Ectodermal cell (in vitro differentiated cells): ENCODE data around the gene ABCC8.

Source experiments
- H3K27ac ChIP-seq: 2 replicates; pipeline ENCODE4 v1.7.0; 2013; ENCODE audit warnings: mild to moderate bottlenecking, low read depth, low read length; ENCODE audit not compliant: insufficient read depth, poor library complexity, severe bottlenecking
- H3K27me3 ChIP-seq: 2 replicates; pipeline ENCODE4 v1.7.0; 2013; ENCODE audit warnings: mild to moderate bottlenecking, low read length; ENCODE audit not compliant: insufficient read depth, control insufficient read depth, poor library complexity, severe bottlenecking
- H3K36me3 ChIP-seq: one replicate; pipeline ENCODE4 v1.7.0; 2013; ENCODE audit warnings: low read length; ENCODE audit not compliant: control insufficient read depth, insufficient read depth
- H3K4me1 ChIP-seq: one replicate; pipeline ENCODE4 v1.7.0; 2013; ENCODE audit warnings: low read length; ENCODE audit not compliant: control insufficient read depth, insufficient read depth
- H3K4me3 ChIP-seq: 2 replicates; pipeline ENCODE4 v1.7.0; 2013; ENCODE audit warnings: low read depth, low read length, control low read depth; ENCODE audit not compliant: insufficient read depth
- H3K9me3 ChIP-seq: 2 replicates; pipeline ENCODE4 v1.7.0; 2013; ENCODE audit warnings: mild to moderate bottlenecking, low read length, moderate library complexity; ENCODE audit not compliant: control insufficient read depth
- WGBS, 2 experiments: methylation state at CpG; one replicate each; pipeline ENCODE4 v1.1.7; 2013; ENCODE audit warnings: missing lambda C conversion rate in 2 of 2; 5-methylcytosine and 5-hydroxymethylcytosine counted together

The ABCC8 gene

GRCh38 chr11:17408641-17409040 lies 68.0 kb downstream of the ABCC8 start:
- H3K4me3 ChIP-seq = no peak overlapping the region
- H3K36me3 ChIP-seq = no peaks in the 10 kb centered on the region
- H3K27ac ChIP-seq = no peak overlapping the region
- H3K4me1 ChIP-seq = peaks cover 6% of the 10 kb centered on the region
- WGBS, 2 experiments = 96% methylated on average over 7 of the region's 7 CpGs
- no peaks in the 10 kb centered on the region for H3K9me3 ChIP-seq
- H3K27me3 ChIP-seq = no peaks in the 10 kb centered on the region

GRCh38 chr11:17408026-17408425 lies 68.6 kb downstream of the ABCC8 start:
- no peaks in the 10 kb centered on the region for H3K9me3 ChIP-seq
- H3K27me3 ChIP-seq = no peaks in the 10 kb centered on the region
- H3K4me3 ChIP-seq = no peak overlapping the region
- WGBS, 2 experiments = 92 to 95% methylated on average over 2 of the region's 2 CpGs
- peaks cover under 1% of the 10 kb centered on the region for H3K4me1 ChIP-seq
- H3K36me3 ChIP-seq = no peaks in the 10 kb centered on the region
- H3K27ac ChIP-seq = no peak overlapping the region

- WGBS, 2 experiments = 87 to 93% methylated on average over 2 of the region's 2 CpGs
- Histone ChIP-seq H3K36me3 (no peaks in the 10 kb centered on the region), H3K9me3 (no peaks in the 10 kb centered on the region), H3K4me1 (no peaks in the 10 kb centered on the region), H3K27ac (no peak overlapping the region), H3K27me3 (no peaks in the 10 kb centered on the region), H3K4me3 (no peak overlapping the region)
Observed at GRCh38 chr11:17407575-17407974, 69.1 kb downstream of the ABCC8 start.

GRCh38 chr11:17406818-17407149 lies 69.9 kb downstream of the ABCC8 start:
- Histone ChIP-seq H3K36me3 (no peaks in the 10 kb centered on the region), H3K4me1 (no peaks in the 10 kb centered on the region), H3K9me3 (no peaks in the 10 kb centered on the region), H3K27me3 (no peaks in the 10 kb centered on the region), H3K4me3 (no peak overlapping the region), H3K27ac (no peak overlapping the region)
- WGBS, 2 experiments = 96% methylated on average over 13 of the region's 13 CpGs

GRCh38 chr11:17406082-17406817 lies 70.4 kb downstream of the ABCC8 start:
- Histone ChIP-seq H3K4me3 (no peak overlapping the region), H3K9me3 (no peaks in the 10 kb centered on the region), H3K27ac (no peak overlapping the region), H3K36me3 (no peaks in the 10 kb centered on the region), H3K27me3 (no peaks in the 10 kb centered on the region), H3K4me1 (no peaks in the 10 kb centered on the region)
- WGBS, 2 experiments = 91 to 95% methylated on average over 8 of the region's 8 CpGs

- Histone ChIP-seq H3K4me3 (no peak overlapping the region), H3K4me1 (no peaks in the 10 kb centered on the region), H3K36me3 (no peaks in the 10 kb centered on the region), H3K9me3 (no peaks in the 10 kb centered on the region), H3K27ac (no peak overlapping the region), H3K27me3 (no peaks in the 10 kb centered on the region)
- WGBS, 2 experiments = 57 to 58% methylated on average over 15 of the region's 15 CpGs
Observed at GRCh38 chr11:17405232-17406005, 71.2 kb downstream of the ABCC8 start.

- H3K36me3 ChIP-seq = no peaks in the 10 kb centered on the region
- H3K27ac ChIP-seq = no peak overlapping the region
- H3K27me3 ChIP-seq = no peaks in the 10 kb centered on the region
- no peaks in the 10 kb centered on the region for H3K4me1 ChIP-seq
- H3K4me3 ChIP-seq = no peak overlapping the region
- 93 to 95% methylated on average over 18 of the region's 18 CpGs for WGBS, 2 experiments
- H3K9me3 ChIP-seq = no peaks in the 10 kb centered on the region
Observed at GRCh38 chr11:17403980-17404759, 72.5 kb downstream of the ABCC8 start.

- Histone ChIP-seq H3K27me3 (no peaks in the 10 kb centered on the region), H3K9me3 (no peaks in the 10 kb centered on the region), H3K36me3 (no peaks in the 10 kb centered on the region), H3K4me1 (no peaks in the 10 kb centered on the region), H3K4me3 (no peak overlapping the region), H3K27ac (no peak overlapping the region)
- WGBS, 2 experiments = 93 to 94% methylated on average over 8 of the region's 8 CpGs
Observed at GRCh38 chr11:17402486-17402885, 74.2 kb downstream of the ABCC8 start.

GRCh38 chr11:17401841-17402240 lies 74.8 kb downstream of the ABCC8 start:
- no peaks in the 10 kb centered on the region for H3K9me3 ChIP-seq
- H3K4me3 ChIP-seq = no peak overlapping the region
- no peak overlapping the region for H3K27ac ChIP-seq
- no peaks in the 10 kb centered on the region for H3K4me1 ChIP-seq
- H3K27me3 ChIP-seq = no peaks in the 10 kb centered on the region
- 91 to 92% methylated on average over 8 of the region's 8 CpGs for WGBS, 2 experiments
- H3K36me3 ChIP-seq = no peaks in the 10 kb centered on the region

- 92 to 94% methylated on average over 2 of the region's 2 CpGs for WGBS, 2 experiments
- H3K27me3 ChIP-seq = no peaks in the 10 kb centered on the region
- H3K27ac ChIP-seq = no peak overlapping the region
- H3K4me1 ChIP-seq = no peaks in the 10 kb centered on the region
- no peaks in the 10 kb centered on the region for H3K9me3 ChIP-seq
- no peaks in the 10 kb centered on the region for H3K36me3 ChIP-seq
- H3K4me3 ChIP-seq = no peak overlapping the region
Observed at GRCh38 chr11:17401316-17401715, 75.3 kb downstream of the ABCC8 start.
